Uterus (tissue), 4 donors: Measurements from ENCODE around the gene GPR108. TPM values are rescaled to one million over a fixed set of nuclear protein-coding genes. Genes with fewer than 3 reads are reported as not detected.
"Not testable (repeated sequence)": the region's sequence is repeated elsewhere in the genome, so short reads cannot be mapped to it uniquely, and the experiment has no call there.

Experiments used
- DNase-seq, 2 donors: peaks; one replicate each; pipeline ENCODE4 v3.0.0-alpha.2; 2019 to 2020
- H3K27ac ChIP-seq, 2 donors: fragments of 200-600 bp; sonication (generic); 1 replicate in 1 of 2; 2 replicates in 1 of 2; pipeline ENCODE4 v1.5.1; 2016 to 2018
- H3K27me3 ChIP-seq, 2 donors: fragments of 200-600 bp; sonication (generic); one replicate each; pipeline ENCODE4 v1.5.1; 2018 to 2019; ENCODE audit warnings: control low read depth in 1 of 2
- H3K36me3 ChIP-seq, 2 donors: fragments of 200-600 bp; sonication (generic); one replicate each; pipeline ENCODE4 v1.5.1; 2019; ENCODE audit warnings: control low read depth in 1 of 2
- H3K4me1 ChIP-seq, 2 donors: fragments of 200-600 bp; sonication (generic); one replicate each; pipeline ENCODE4 v1.5.1; 2018 to 2019; ENCODE audit warnings: control low read depth in 1 of 2
- H3K4me3 ChIP-seq, 2 donors: fragments of 200-600 bp; sonication (generic); 1 replicate in 1 of 2; 2 replicates in 1 of 2; pipeline ENCODE4 v1.5.1; 2018 to 2019; ENCODE audit warnings: mild to moderate bottlenecking in 1 of 2
- H3K9me3 ChIP-seq, 2 donors: fragments of 200-600 bp; sonication (generic); one replicate each; pipeline ENCODE4 v1.5.1; 2019; ENCODE audit warnings: control low read depth in 1 of 2
- CTCF ChIP-seq, 4 experiments: fragments of 200-600 bp in 2 of 4; fragments of 450-650 bp in 2 of 4; sonication (generic) in 2 of 4; IDR thresholded peaks; one replicate each; pipeline ENCODE4 v1.5.1; 2016 to 2019; ENCODE audit warnings: antibody characterized with exemption in 4 of 4, mild to moderate bottlenecking in 2 of 4, moderate library complexity in 1 of 4
- POLR2A ChIP-seq, 2 donors: fragments of 450-650 bp; IDR thresholded peaks; one replicate each; pipeline ENCODE4 v1.6.1; 2016; ENCODE audit warnings: antibody characterized with exemption in 2 of 2, mild to moderate bottlenecking in 1 of 2, moderate library complexity in 1 of 2
- intact Hi-C: fragments of 100-400 bp; cut with DNase I; formaldehyde crosslinking; loops from one replicate; pipeline ENCODE4 v1.15.1; 2023; ENCODE audit warnings: low total_unique reads
- total RNA-seq, 4 donors: library from RNA; depleted of rRNA in 3 of 4; stranded (reverse); fragments of >200 nt in 3 of 4; gene quantifications; one replicate each; pipeline versions ENCODE4 v1.1.0 to v1.2.4, GENCODE V29; 2014 to 2023
- donor health status: DM: yes; HTN: yes; CAD: no.

The GPR108 gene
- total RNA-seq, 4 donors from 2014 or later = 38.6 to 147 (median 111) TPM

DNA sequence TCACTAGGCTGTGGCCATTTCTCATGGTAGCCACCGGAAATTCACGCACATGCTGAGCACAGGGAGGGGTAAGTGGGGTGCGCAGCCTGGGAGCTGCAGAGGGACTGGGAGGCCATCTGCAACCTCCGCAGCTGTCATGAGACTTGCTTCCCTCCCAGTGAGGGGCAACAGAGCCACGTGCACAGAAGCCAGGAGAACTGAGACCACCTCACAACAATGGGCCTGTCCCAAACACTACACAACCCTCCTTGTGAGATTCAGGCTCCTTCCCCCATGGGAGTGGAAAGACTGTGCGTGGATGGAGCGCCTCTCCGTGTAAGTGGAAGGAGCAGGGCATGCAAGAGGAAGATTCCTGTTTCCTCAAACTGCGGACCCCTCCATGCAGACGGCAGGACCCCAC is 25.8 kb downstream of the GPR108 start:
- H3K9me3 ChIP-seq = no peaks in the 10 kb centered on the region
- DNase-seq = no peak
- H3K4me3 ChIP-seq = no peak overlapping the region
- TF ChIP-seq POLR2A (IDR thresholded peaks at IDR 0.05) (no peak), CTCF (IDR thresholded peaks at IDR 0.05) (no peak)
- no peaks in the 10 kb centered on the region for H3K27me3 ChIP-seq
- no peak overlapping the region for H3K27ac ChIP-seq
- H3K36me3 ChIP-seq = no peaks in the 10 kb centered on the region
- intact Hi-C loops = no loop called here
- no peaks in the 10 kb centered on the region for H3K4me1 ChIP-seq

DNA sequence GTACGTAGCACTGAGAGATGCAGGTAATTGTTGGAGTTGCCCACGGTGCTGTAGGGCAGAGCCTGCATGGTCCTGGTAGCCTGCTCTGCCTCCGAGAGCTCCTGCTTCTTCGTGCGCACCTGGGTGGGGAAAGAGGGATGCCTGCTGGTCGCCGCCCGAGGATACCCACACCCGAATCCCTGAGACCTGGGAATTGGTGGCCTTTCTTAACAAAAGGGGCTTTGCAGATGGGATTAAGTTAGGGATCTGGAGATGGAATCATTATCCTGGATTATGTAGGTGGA is 26.4 kb downstream of the GPR108 start:
- H3K4me1 ChIP-seq = no peaks in the 10 kb centered on the region
- no peak for DNase-seq
- H3K4me3 ChIP-seq = no peak overlapping the region
- H3K27ac ChIP-seq = no peak overlapping the region
- TF ChIP-seq CTCF (IDR thresholded peaks at IDR 0.05) = no peak
- no peak for TF ChIP-seq POLR2A (IDR thresholded peaks at IDR 0.05)
- no peaks in the 10 kb centered on the region for H3K27me3 ChIP-seq
- no peaks in the 10 kb centered on the region for H3K9me3 ChIP-seq
- intact Hi-C loops = no loop called here
- H3K36me3 ChIP-seq = no peaks in the 10 kb centered on the region

DNA sequence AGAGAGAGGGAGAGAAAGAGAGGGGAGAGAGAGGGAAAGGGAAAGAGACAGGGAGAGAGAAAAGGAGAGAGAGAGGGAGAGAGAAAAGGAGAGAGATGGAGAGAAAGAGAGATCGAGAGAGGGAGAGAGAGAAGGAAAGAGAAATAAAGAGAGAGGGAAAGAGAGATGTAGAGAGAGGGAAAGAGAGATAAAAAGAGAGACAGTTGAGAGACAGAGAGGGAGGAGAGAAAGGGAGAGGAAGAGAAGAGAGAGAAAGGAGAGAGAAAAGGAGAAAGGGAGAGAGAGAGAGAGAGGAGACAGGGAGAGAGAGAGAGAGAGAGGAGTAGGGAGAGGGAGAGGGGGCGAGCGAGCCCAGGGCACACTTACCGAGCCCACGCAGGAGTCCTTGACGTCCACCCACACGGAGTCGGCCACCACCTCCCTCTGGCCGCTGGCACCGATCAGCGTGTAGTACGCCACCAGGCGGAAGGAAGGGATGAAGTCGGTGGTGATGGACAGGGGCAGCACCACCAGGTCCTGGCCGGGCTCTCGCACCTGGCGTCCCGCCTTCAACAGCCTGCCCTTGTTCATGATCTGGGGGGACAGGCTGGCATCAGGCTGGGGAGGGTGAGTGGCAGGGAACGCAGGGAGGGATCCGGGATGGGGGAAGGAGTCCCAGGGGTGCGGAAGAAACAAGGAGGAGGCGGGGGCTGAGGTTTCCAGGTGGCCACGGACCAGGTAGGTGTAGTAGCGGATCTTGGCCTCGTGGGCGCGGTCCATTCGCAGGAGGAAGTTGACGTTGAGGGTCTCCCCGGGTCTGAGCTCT is 26.9 kb downstream of the GPR108 start:
- Histone ChIP-seq H3K27ac (no peak overlapping the region), H3K9me3 (no peaks in the 10 kb centered on the region), H3K4me3 (no peak overlapping the region), H3K36me3 (no peaks in the 10 kb centered on the region), H3K27me3 (no peaks in the 10 kb centered on the region), H3K4me1 (no peaks in the 10 kb centered on the region)
- TF ChIP-seq POLR2A (IDR thresholded peaks at IDR 0.05) = no peak
- no peak for TF ChIP-seq CTCF (IDR thresholded peaks at IDR 0.05)
- no peak for DNase-seq
- intact Hi-C loops = no loop called here

GRCh38 chr19:6709549-6709948 is 27.8 kb downstream of the GPR108 start:
- H3K4me3 ChIP-seq = no peak overlapping the region
- intact Hi-C loops = no loop called here
- no peak overlapping the region for H3K27ac ChIP-seq
- H3K27me3 ChIP-seq = no peaks in the 10 kb centered on the region
- no peaks in the 10 kb centered on the region for H3K4me1 ChIP-seq
- no peak for TF ChIP-seq POLR2A (IDR thresholded peaks at IDR 0.05)
- TF ChIP-seq CTCF (IDR thresholded peaks at IDR 0.05) = no peak
- no peaks in the 10 kb centered on the region for H3K9me3 ChIP-seq
- no peak for DNase-seq
- no peaks in the 10 kb centered on the region for H3K36me3 ChIP-seq

- H3K4me1 ChIP-seq, intact Hi-C loops, DNase-seq, H3K27me3 ChIP-seq, H3K36me3 ChIP-seq, H3K9me3 ChIP-seq, H3K27ac ChIP-seq, H3K4me3 ChIP-seq: not testable (repeated sequence)
Measured at GRCh38 chr19:6708913-6709312, 28.5 kb downstream of the GPR108 start.

GRCh38 chr19:6708346-6708745 is 29.0 kb downstream of the GPR108 start:
- no peaks in the 10 kb centered on the region for H3K9me3 ChIP-seq
- intact Hi-C loops = no loop called here
- TF ChIP-seq POLR2A (IDR thresholded peaks at IDR 0.05) (no peak), CTCF (IDR thresholded peaks at IDR 0.05) (no peak)
- H3K4me3 ChIP-seq = no peak overlapping the region
- H3K27me3 ChIP-seq = no peaks in the 10 kb centered on the region
- H3K36me3 ChIP-seq = no peaks in the 10 kb centered on the region
- no peak overlapping the region for H3K27ac ChIP-seq
- no peaks in the 10 kb centered on the region for H3K4me1 ChIP-seq
- DNase-seq = no peak
